Measurements from ENCODE around the gene SPINK4. TPM values are rescaled to one million over a fixed set of nuclear protein-coding genes. Genes with fewer than 3 reads are reported as not detected.

The SPINK4 gene
- total RNA-seq, 2 experiments from 2014 or later, result not detected

- ChIA-PET CTCF (no interaction called here), POLR2A (no interaction called here)
These were observed 12.2 kb upstream of the SPINK4 start for GRCh38 chr9:33227741-33228140.

- CTCF ChIA-PET, result interaction anchor here (0.5 kb wide), 1 partner anchor 30 kb away, joined by 3 read pairs; no protein-coding TSS in a partner anchor
- POLR2A ChIA-PET, result no interaction called here
These were observed 11.4 kb upstream of the SPINK4 start for GRCh38 chr9:33228606-33229005.

- ChIA-PET POLR2A (no interaction called here), CTCF (no interaction called here)
These were observed 10.4 kb upstream of the SPINK4 start for GRCh38 chr9:33229359-33230114.

- CTCF ChIA-PET, result interaction anchor here (0.6 kb wide), 1 partner anchor 23 kb away, joined by 3 read pairs; no protein-coding TSS in a partner anchor
- POLR2A ChIA-PET, result no interaction called here
These were observed 9.0 kb upstream of the SPINK4 start for GRCh38 chr9:33230756-33231622.

- ChIA-PET CTCF (interaction anchor here (0.6 kb wide), 1 partner anchor 22 kb away, joined by 3 read pairs; no protein-coding TSS in a partner anchor), POLR2A (no interaction called here)
These were observed 8.4 kb upstream of the SPINK4 start for GRCh38 chr9:33231623-33231942.

GRCh38 chr9:33232815-33233214 is 7.2 kb upstream of the SPINK4 start:
- POLR2A ChIA-PET, result no interaction called here
- CTCF ChIA-PET, result interaction anchor here (0.5 kb wide), 1 partner anchor 8 kb away, joined by 3 read pairs; no protein-coding TSS in a partner anchor

GRCh38 chr9:33233626-33234342 is 6.2 kb upstream of the SPINK4 start:
- CTCF ChIA-PET, result interaction anchor here (0.5 to 1.2 kb wide), 3 partner anchors 8 to 155 kb away, joined by 3 read pairs; no protein-coding TSS in a partner anchor

GRCh38 chr9:33234511-33235467 is 5.2 kb upstream of the SPINK4 start:
- POLR2A ChIA-PET, result no interaction called here

More at GRCh38 chr9:33233626-33234342, 6.2 kb upstream of the SPINK4 start:
- POLR2A ChIA-PET, result no interaction called here

GRCh38 chr9:33236571-33236970 is 3.4 kb upstream of the SPINK4 start:
- ChIA-PET CTCF (interaction anchor here (0.7 to 1.3 kb wide), 3 partner anchors 10 to 75 kb away, joined by 3 to 4 read pairs (median 4); no protein-coding TSS in a partner anchor), POLR2A (no interaction called here)

More at GRCh38 chr9:33234511-33235467, 5.2 kb upstream of the SPINK4 start:
- CTCF ChIA-PET, result interaction anchor here (1.0 to 1.2 kb wide), 2 partner anchors 9 to 156 kb away, joined by 3 read pairs; no protein-coding TSS in a partner anchor

- ChIA-PET POLR2A (no interaction called here), CTCF (no interaction called here)
These were observed 1.3 kb downstream of the SPINK4 start for GRCh38 chr9:33241298-33241697.

GRCh38 chr9:33242609-33243134 is 2.7 kb downstream of the SPINK4 start:
- ChIA-PET CTCF (no interaction called here), POLR2A (no interaction called here)

GRCh38 chr9:33244137-33244784 is 4.3 kb downstream of the SPINK4 start:
- ChIA-PET CTCF (no interaction called here), POLR2A (interaction anchor here (0.6 kb wide), 1 partner anchor 106 kb away, joined by 3 read pairs; no protein-coding TSS in a partner anchor)

- POLR2A ChIA-PET, result no interaction called here
- CTCF ChIA-PET, result no interaction called here
These were observed 5.4 kb downstream of the SPINK4 start for GRCh38 chr9:33245341-33245740.

- CTCF ChIA-PET, result interaction anchor here (1.1 kb wide), 1 partner anchor 13 kb away, joined by 3 read pairs; no protein-coding TSS in a partner anchor
- POLR2A ChIA-PET, result no interaction called here
These were observed 6.4 kb downstream of the SPINK4 start for GRCh38 chr9:33246269-33246860.

GRCh38 chr9:33248606-33249005 is 8.6 kb downstream of the SPINK4 start:
- ChIA-PET POLR2A (no interaction called here), CTCF (interaction anchor here (1.1 kb wide), 1 partner anchor 12 kb away, joined by 4 read pairs; no protein-coding TSS in a partner anchor)

- ChIA-PET CTCF (interaction anchor here (1.1 kb wide), 1 partner anchor 13 kb away, joined by 4 read pairs; no protein-coding TSS in a partner anchor), POLR2A (no interaction called here)
These were observed 9.2 kb downstream of the SPINK4 start for GRCh38 chr9:33249087-33249658.

GRCh38 chr9:33249983-33250382 is 10.0 kb downstream of the SPINK4 start:
- ChIA-PET POLR2A (no interaction called here), CTCF (no interaction called here)
